CD4-positive, alpha-beta T cell treated with Interleukin-4 for 4 hours (primary cell): ENCODE measurements around the gene UTS2B.

Experiments
- DNase-seq: peaks from one replicate; pipeline ENCODE4 v3.0.0-alpha.2; 2020

Gene UTS2B

GRCh38 chr3:191350396-191351090 lies 20.2 kb upstream of the UTS2B start:
- DNase-seq: no peak

GRCh38 chr3:191348098-191348497 lies 17.8 kb upstream of the UTS2B start:
- DNase-seq: no peak

- no peak for DNase-seq
Observed at GRCh38 chr3:191347228-191347627, 16.9 kb upstream of the UTS2B start.

GRCh38 chr3:191345334-191345733 lies 15.0 kb upstream of the UTS2B start:
- no peak for DNase-seq

- no peak for DNase-seq
Observed at GRCh38 chr3:191343913-191344312, 13.6 kb upstream of the UTS2B start.

GRCh38 chr3:191343115-191343514 lies 12.8 kb upstream of the UTS2B start:
- no peak for DNase-seq

GRCh38 chr3:191342411-191342810 lies 12.1 kb upstream of the UTS2B start:
- DNase-seq: no peak

- no peak for DNase-seq
Observed at GRCh38 chr3:191342006-191342405, 11.7 kb upstream of the UTS2B start.

- DNase-seq: no peak
Observed at GRCh38 chr3:191340966-191341365, 10.6 kb upstream of the UTS2B start.

GRCh38 chr3:191340351-191340750 lies 10.0 kb upstream of the UTS2B start:
- no peak for DNase-seq

- no peak for DNase-seq
Observed at GRCh38 chr3:191339316-191339917, 9.1 kb upstream of the UTS2B start.

- DNase-seq: no peak
Observed at GRCh38 chr3:191338177-191338488, 7.8 kb upstream of the UTS2B start.

GRCh38 chr3:191336833-191337232 lies 6.5 kb upstream of the UTS2B start:
- no peak for DNase-seq

GRCh38 chr3:191334346-191334893 lies 4.1 kb upstream of the UTS2B start:
- DNase-seq: no peak

- no peak for DNase-seq
Observed at GRCh38 chr3:191333298-191333880, 3.1 kb upstream of the UTS2B start.

- DNase-seq: no peak
Observed at GRCh38 chr3:191331388-191331787, 1.1 kb upstream of the UTS2B start.

GRCh38 chr3:191330530-191331048 lies 263 bp upstream of the UTS2B start:
- DNase-seq: no peak

GRCh38 chr3:191328962-191329653 lies 1.2 kb downstream of the UTS2B start, which contains the start of gene CCDC50:
CCDC50 (plus strand) TSS chr3:191329394; CDS start chr3:191329675, 281 bp downstream.
- DNase-seq: peak; percentile 23

- peak; percentile 53 for DNase-seq
Observed at GRCh38 chr3:191328383-191328961, 1.9 kb downstream of the UTS2B start.

GRCh38 chr3:191327526-191327925 lies 2.8 kb downstream of the UTS2B start:
- no peak for DNase-seq

- DNase-seq: no peak
Observed at GRCh38 chr3:191324936-191325335, 5.4 kb downstream of the UTS2B start.

GRCh38 chr3:191321019-191321767 lies 9.1 kb downstream of the UTS2B start:
- DNase-seq: no peak
